HK-2 (cell line): Measurements from ENCODE around the gene DCDC1.

Experiments used
- DNase-seq: peaks from one replicate; pipeline ENCODE4 v3.0.0-alpha.2; 2018; ENCODE audit not compliant: unreplicated experiment

The DCDC1 gene

GRCh38 chr11:30860146-30860545, 509.4 kb downstream of the DCDC1 start:
- DNase-seq = no peak

- no peak for DNase-seq
These were observed 509.9 kb downstream of the DCDC1 start for GRCh38 chr11:30859669-30860068.

- no peak for DNase-seq
These were observed 514.0 kb downstream of the DCDC1 start for GRCh38 chr11:30855383-30856006.

GRCh38 chr11:30853439-30853838, 516.1 kb downstream of the DCDC1 start:
- DNase-seq = no peak

GRCh38 chr11:30852645-30853044, 516.9 kb downstream of the DCDC1 start:
- no peak for DNase-seq

GRCh38 chr11:30852091-30852490, 517.4 kb downstream of the DCDC1 start:
- DNase-seq = no peak

GRCh38 chr11:30837252-30837651, 532.3 kb downstream of the DCDC1 start:
- no peak for DNase-seq

- no peak for DNase-seq
These were observed 536.7 kb downstream of the DCDC1 start for GRCh38 chr11:30832831-30833230.

- no peak for DNase-seq
These were observed 538.9 kb downstream of the DCDC1 start for GRCh38 chr11:30830681-30831080.

- no peak for DNase-seq
These were observed 542.6 kb downstream of the DCDC1 start for GRCh38 chr11:30826911-30827310.

- no peak for DNase-seq
These were observed 543.8 kb downstream of the DCDC1 start for GRCh38 chr11:30825723-30826122.

GRCh38 chr11:30823119-30823518, 546.4 kb downstream of the DCDC1 start:
- DNase-seq = no peak

- no peak for DNase-seq
These were observed 548.0 kb downstream of the DCDC1 start for GRCh38 chr11:30821438-30821965.

GRCh38 chr11:30818721-30819120, 550.8 kb downstream of the DCDC1 start:
- no peak for DNase-seq

- DNase-seq = no peak
These were observed 552.3 kb downstream of the DCDC1 start for GRCh38 chr11:30816959-30817880.

- no peak for DNase-seq
These were observed 553.9 kb downstream of the DCDC1 start for GRCh38 chr11:30815619-30816018.

- no peak for DNase-seq
These were observed 554.8 kb downstream of the DCDC1 start for GRCh38 chr11:30814737-30815136.
